Midbrain (tissue), 1 donor: ENCODE results near the gene RPS6KA2.
A peak's percentile ranks its signal among the peaks of the same experiment; 100 is the strongest.

Source experiments
- DNase-seq: peaks from one replicate; lab custom pipeline; 2025; lab: John Stamatoyannopoulos, UW

The RPS6KA2 gene

DNA sequence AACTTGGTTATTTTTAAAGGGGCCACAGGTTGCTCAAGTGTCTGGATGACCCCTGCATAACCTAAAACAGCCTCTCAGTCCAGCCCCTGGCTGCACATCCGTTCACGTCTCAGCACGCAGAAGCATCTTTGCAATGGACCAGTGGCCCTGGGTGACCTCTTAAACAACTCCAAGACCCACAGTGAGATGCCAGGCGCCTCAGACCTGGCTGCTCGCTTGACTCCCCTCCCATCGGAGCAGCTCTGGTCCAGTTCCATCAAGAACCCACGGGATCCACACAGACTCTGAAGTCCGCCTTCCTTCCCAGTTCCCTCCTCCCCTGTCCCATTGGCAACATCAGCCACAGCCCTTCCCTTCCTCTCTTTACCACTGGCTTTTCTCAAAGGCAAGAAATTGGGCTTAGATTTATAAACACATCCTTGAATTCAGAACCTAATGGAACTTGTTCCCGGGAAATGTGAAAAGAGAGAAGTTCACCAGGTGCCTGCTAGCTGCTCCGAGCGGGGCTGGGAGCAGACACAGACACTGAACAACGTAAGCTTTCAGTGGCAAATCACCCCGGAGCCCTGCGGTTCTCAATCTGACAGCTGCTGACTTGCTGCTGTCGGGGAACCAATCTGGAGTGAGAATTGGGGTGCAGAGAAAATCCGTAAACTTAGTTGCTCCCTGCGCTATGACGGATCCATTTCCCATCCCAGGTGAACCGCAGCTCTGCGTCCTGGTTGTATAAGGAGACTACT lies 204.7 kb downstream of the RPS6KA2 start:
- DNase-seq, result no peak

- DNase-seq, result peak; percentile 68
Measured at GRCh38 chr6:166420351-166420750, 206.7 kb downstream of the RPS6KA2 start.

DNA sequence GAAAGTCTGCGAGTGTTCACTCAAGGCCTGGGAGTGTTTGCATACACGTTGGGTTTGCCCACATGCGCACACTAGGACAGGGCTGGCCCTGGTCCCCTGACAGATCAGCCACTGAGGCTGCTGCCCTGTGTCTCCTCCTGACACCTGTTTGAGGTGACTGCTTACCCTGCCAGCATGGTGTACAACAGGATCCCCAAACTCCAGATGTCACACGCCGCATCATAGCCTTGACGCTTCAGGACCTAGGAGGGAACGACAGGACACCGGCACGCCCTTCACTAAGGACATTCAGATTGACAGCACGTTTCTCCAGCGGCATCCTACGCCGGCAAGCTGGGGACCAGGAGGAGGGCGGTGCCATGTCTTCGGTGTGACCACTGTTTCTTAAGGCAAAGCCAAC lies 207.3 kb downstream of the RPS6KA2 start:
- DNase-seq, result no peak

DNA sequence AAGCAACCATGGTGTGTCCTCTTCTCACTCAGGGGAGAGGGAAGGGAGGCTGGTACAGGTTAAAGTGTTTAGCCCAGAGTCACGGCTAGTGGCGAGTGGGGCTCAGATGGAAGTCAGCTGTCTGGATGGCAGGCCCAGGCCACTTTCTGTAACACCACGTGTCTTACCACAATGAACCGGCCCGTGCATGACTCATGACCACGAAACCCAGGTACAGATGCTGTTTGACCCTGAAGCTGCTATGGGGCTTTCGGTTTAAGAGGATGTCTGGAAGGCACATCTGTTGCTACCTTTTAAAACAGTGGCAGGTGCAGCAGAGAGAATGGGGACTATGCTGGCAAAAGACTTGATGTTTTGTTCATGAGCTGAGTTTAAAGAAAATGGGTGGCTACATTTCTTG lies 207.8 kb downstream of the RPS6KA2 start:
- no peak for DNase-seq

- no peak for DNase-seq
Measured at GRCh38 chr6:166418691-166419143, 208.3 kb downstream of the RPS6KA2 start.

- DNase-seq, result no peak
Measured at GRCh38 chr6:166417285-166417691, 209.8 kb downstream of the RPS6KA2 start.

DNA sequence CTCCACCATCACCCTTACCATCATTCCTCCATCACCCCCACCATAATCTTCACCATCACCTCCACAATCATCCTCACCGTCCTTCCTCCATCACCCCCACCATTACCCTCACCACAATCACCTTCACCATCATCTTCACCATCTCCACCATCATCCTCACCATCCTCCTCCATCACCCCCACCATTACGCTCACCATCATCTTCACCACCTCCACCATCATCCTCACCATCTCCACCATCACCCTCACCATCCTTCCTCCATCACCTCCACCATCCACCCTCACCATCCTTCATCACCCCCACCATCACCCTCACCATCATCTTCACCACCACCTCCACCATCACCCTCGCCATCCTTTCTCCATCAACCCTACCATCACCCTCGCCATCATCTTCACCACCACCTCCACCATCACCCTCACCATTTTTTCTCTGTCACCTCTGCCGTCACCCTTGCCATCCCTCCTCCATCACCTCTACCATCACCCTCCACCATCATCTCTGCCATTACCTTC lies 211.2 kb downstream of the RPS6KA2 start:
- DNase-seq, result no peak

DNA sequence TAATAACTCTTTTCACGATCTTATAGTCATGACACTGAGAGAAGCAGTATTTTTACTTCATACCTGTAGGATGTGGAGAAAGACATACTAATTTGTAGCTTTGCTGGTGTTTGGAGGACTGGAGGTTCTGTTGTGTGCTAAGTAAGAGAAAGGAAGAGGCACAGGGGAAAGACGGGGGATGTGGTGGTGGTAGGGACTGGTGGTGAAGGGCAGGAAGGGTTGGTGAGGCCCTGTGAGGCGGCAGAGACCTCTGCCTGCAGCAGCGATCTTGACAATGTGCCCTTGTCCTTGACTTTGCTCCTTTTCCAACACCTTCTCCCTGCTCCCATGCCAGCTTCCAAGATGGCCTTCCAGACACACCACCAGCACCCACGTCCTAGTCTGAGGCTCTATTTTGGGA lies 211.7 kb downstream of the RPS6KA2 start:
- DNase-seq, result no peak

DNA sequence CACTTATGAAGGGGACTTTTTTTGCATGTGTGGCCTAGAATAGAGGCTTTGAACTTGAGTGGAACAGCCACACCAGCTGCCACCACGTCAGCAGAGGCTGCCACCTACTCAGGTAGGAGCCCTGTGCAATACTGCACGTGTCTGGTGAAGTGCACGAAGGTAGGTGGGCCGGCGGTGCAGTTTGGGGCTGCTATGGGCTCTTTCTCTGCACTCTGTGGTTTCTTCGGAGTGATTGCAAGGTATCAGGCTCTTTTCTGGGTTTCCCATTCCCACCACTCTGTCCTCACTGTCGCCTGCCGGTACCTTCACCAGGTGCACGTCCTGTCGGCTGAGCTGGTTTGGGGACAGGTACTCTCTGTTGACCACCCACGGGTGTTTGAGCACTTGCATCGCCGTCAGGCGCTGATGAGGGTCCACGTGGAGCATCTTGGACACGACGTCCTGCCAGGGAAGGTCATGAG lies 213.5 kb downstream of the RPS6KA2 start:
- no peak for DNase-seq

DNA sequence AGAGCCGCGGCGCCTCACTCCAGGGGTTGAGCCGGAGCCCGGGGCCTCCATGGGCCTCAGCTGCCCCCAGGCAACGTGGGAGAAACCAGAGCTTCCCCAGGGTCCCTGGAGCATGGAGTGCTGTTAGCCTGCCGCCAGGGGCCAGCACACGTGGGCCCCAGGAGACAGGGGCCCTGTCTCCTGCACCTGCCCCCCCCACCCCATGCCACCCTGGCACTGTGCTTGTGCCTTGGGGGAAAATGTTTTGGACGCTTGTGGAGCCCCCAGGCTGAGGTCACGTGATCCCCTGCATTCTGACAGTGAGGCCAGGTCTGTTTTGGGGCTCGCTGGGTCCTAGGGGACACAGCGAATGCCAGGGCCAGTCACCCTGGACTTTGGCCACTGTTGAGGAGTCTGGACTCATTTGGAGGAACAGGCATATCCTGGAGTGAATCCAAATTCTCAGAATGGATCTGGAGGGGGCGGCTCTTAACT lies 214.1 kb downstream of the RPS6KA2 start:
- DNase-seq, result no peak

DNA sequence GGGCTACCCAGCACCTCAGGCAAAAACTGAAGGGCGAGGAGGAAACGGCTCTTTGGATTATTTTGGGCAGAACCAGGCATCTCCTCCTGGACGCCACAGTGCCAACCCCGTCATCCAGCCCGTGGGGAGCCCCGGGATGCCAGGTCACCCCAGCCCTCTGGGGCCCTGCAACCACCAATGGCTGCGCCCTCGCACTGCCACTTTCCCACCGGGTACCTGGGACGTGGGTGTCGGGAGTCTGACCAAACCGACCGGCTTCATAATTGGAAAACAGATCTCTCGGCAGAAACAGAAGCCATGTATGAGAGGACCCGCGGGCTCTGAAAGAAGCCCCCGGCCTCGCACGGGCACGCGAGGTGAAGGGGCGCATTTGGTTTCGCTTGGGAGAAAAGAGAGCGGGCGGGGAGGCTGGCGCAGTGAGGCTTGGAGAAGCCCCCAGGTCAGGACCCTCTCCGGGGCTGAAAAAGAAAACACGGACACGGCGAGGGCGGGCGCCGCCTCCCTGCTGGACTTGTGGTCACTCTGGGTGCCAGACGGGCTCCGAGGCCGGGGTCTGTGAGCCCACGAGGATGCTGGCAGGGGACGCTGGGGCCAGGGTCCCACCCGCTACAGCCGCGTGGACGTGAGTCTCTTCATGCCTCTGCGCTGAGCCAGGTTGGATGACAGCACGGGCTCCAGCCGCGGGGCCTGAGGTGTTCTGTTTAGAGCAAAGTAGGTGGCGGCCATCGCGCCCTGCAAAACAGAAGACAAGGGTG lies 214.7 kb downstream of the RPS6KA2 start:
- DNase-seq, result no peak

GRCh38 chr6:166411721-166412151 lies 215.3 kb downstream of the RPS6KA2 start:
- DNase-seq, result no peak

- DNase-seq, result no peak
Measured at GRCh38 chr6:166411271-166411670, 215.8 kb downstream of the RPS6KA2 start.

- DNase-seq, result no peak
Measured at GRCh38 chr6:166410426-166410935, 216.6 kb downstream of the RPS6KA2 start.

- DNase-seq, result no peak
Measured at GRCh38 chr6:166408936-166409755, 217.9 kb downstream of the RPS6KA2 start.

GRCh38 chr6:166406197-166406596 lies 220.9 kb downstream of the RPS6KA2 start:
- no peak for DNase-seq

- no peak for DNase-seq
Measured at GRCh38 chr6:166405386-166405785, 221.7 kb downstream of the RPS6KA2 start.

DNA sequence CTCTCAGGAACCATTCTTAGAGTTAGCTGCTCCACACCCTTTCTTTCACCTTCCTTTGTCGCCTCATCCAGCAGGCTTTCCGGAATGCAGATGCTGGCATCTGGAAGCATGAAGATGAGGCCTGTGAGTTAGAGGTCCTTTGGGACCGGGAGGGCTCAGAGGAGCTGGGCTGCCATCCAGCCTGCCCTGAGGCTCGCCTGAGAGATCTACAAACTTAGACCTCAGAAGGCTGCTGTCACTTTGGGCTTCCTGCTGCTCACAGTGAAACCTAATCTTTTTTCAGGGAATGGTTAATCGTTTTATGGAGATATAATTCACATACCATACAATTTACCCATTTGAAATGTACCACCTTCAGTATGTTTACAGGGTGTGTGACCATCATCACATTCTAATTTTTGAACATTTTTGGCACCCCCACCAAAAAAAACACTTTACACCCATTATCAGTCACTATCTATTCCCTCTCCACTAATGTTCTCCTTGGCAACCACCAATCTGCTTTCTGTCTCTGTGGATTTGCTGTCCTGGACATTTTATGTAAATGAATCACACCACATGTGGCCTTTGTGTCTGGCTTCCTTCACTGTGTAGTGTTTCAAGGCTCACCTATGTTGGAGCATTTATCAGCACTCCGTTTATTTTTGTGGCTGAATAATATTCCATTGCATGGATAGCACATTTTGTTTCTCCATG lies 224.3 kb downstream of the RPS6KA2 start:
- no peak for DNase-seq

DNA sequence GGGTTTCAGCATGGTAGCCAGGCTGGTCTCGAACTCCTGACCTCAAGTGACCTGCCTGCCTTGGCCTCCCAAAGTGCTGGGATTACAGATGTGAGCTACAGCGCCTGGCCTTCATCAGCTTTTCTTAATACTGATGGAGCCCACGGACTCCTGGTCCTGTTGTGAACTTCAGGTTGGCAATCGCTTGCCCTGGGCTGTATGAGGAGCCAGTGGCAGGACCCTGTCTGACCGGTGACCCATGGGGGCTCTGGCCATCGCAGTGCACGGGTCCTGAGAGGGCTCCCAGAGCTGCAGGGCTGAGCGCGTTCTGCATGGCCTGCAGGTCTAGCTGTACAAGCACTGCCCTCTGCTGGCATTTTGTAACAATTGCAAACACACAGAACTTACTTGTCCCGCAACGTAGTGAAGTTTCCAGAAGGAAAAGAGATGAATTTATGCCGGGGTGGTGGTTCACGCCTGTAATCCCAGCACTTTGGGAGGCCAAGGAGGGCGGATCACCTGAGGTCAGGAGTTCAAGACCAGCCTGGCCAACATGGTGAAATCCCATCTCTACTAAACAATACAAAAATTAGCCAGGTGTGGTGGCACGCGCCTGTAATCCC lies 226.3 kb downstream of the RPS6KA2 start:
- peak; percentile 80 for DNase-seq

DNA sequence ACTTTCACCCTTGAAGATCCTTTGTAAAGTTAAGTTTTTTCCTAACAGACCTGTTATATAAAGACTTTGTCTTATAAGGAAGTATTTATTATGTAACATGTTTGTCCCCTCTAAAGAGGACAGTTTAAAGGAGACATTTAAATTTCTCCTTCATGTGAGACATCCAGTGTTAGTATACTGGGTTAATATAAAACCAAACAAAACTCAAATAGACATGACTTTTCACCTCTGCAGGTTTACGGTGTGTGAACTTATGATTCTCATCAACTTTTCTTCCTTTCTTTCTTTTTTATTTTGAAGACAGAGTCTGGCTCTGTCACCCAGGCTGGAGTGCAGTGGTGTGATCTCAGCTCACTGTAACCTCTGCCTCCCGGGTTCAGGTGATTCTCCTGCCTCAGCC lies 226.9 kb downstream of the RPS6KA2 start:
- DNase-seq, result no peak

GRCh38 chr6:166398348-166398747 lies 228.7 kb downstream of the RPS6KA2 start:
- DNase-seq, result no peak
